Lower leg skin (tissue), 4 donors: ENCODE results near the gene CAPN1. TPM values are rescaled to one million over a fixed set of nuclear protein-coding genes. Genes with fewer than 3 reads are reported as not detected.

ENCODE experiments used
- DNase-seq, 2 donors: peaks; one replicate each; pipeline ENCODE4 v3.0.0-alpha.2; 2019; ENCODE audit warnings: low spot score in 2 of 2
- H3K4me3 ChIP-seq: fragments of 200-600 bp; sonication (generic); 2 replicates; pipeline ENCODE4 v1.5.1; 2017; ENCODE audit warnings: mild to moderate bottlenecking, low read depth; ENCODE audit not compliant: poor library complexity, severe bottlenecking
- POLR2A ChIP-seq, 2 donors: fragments of 450-650 bp; IDR thresholded peaks; one replicate each; pipeline ENCODE4 v1.6.1; 2016 to 2017; ENCODE audit warnings: antibody characterized with exemption in 2 of 2, mild to moderate bottlenecking in 1 of 2, moderate library complexity in 1 of 2
- WGBS, 2 donors: methylation state at CpG; one replicate each; pipeline ENCODE4 v1.1.5; 2018; 5-methylcytosine and 5-hydroxymethylcytosine counted together
- intact Hi-C: fragments of 100-400 bp; cut with DNase I; formaldehyde crosslinking; loops from one replicate; pipeline ENCODE4 v1.15.0; 2023; ENCODE audit warnings: low total_unique reads
- total RNA-seq, 4 donors: library from RNA; depleted of rRNA; stranded (reverse); fragments of >200 nt; gene quantifications; one replicate each; pipeline ENCODE4 v1.1.0, GENCODE V29; 2016
- TF ChIP-seq, protein P1 (sequence below), 3 donors: fragments of 450-650 bp; IDR thresholded peaks; one replicate each; pipeline ENCODE4 v1.5.1; 2016; ENCODE audit warnings: antibody characterized with exemption in 3 of 3, mild to moderate bottlenecking in 3 of 3, moderate library complexity in 2 of 3

The CAPN1 gene
- total RNA-seq: 100 to 1,000 TPM; 284 to 464 (median 363) TPM

DNA sequence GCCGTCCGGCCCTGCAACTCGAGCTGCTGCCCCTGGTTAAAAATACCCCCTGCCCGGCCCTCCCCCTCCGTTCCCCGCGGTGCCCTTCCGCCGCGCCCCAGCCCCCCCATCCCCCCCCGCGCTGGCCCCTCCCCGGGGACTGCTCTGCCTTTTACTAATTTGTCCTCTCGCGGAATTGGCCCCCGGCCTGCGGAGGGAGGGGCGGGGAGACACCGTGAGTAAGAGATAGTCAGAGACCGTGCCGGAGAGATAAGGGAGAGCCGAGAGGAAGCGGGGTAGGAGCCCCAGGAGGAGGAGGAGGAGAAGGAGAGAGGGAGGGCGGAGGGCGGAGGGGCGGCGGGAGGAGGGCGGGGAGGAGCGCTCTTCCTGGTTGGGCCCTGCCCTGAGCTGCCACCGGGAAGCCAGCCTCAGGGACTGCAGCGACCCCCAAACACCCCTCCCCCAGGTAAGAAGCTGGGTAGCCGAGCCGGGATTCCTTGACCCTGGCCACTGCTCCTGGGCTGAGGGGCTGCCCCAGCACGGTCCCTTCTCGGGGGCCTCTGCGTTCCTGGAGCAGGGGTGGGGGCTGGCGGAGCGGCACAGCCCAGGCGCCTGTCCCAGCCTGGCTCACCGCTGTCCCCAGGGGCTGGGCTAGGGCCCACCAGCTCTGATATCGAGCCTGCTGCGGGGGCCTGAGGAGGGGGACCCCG is at the start of gene CAPN1:
CAPN1 (plus strand) TSS at position 360 of the 689 bp plus-strand sequence. CDS start 774 bp downstream, outside the sequence.
- whole genome bisulfite sequencing, 2 donors: 1% methylated on average over 21 to 30 of the region's 43 CpGs
- DNase-seq: peak; percentile 85 to 96
- TF ChIP-seq POLR2A (IDR thresholded peaks at IDR 0.05): no peak
- TF ChIP-seq, protein P1, sequence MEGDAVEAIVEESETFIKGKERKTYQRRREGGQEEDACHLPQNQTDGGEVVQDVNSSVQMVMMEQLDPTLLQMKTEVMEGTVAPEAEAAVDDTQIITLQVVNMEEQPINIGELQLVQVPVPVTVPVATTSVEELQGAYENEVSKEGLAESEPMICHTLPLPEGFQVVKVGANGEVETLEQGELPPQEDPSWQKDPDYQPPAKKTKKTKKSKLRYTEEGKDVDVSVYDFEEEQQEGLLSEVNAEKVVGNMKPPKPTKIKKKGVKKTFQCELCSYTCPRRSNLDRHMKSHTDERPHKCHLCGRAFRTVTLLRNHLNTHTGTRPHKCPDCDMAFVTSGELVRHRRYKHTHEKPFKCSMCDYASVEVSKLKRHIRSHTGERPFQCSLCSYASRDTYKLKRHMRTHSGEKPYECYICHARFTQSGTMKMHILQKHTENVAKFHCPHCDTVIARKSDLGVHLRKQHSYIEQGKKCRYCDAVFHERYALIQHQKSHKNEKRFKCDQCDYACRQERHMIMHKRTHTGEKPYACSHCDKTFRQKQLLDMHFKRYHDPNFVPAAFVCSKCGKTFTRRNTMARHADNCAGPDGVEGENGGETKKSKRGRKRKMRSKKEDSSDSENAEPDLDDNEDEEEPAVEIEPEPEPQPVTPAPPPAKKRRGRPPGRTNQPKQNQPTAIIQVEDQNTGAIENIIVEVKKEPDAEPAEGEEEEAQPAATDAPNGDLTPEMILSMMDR (IDR thresholded peaks at IDR 0.05): no peak
- H3K4me3 ChIP-seq: peak within 1 kb of the TSS; percentile 88
- intact Hi-C loops: no loop called here

GRCh38 chr11:65132238-65132987 is 49.3 kb upstream of the CAPN1 start:
- WGBS, 2 donors: 71 to 75% methylated on average over 7 to 10 of the region's 10 CpGs
- DNase-seq: no peak

GRCh38 chr11:65132988-65133700 is 48.6 kb upstream of the CAPN1 start:
- no peak for DNase-seq
- 35 to 39% methylated on average over 17 to 18 of the region's 18 CpGs for WGBS, 2 donors
- TF ChIP-seq, protein P1 (IDR thresholded peaks at IDR 0.05): no peak
- TF ChIP-seq POLR2A (IDR thresholded peaks at IDR 0.05): no peak
- intact Hi-C loops: no loop called here
- peak overlapping the region; percentile 72 for H3K4me3 ChIP-seq

More at GRCh38 chr11:65132238-65132987, 49.3 kb upstream of the CAPN1 start:
- no peak overlapping the region for H3K4me3 ChIP-seq
- no peak for TF ChIP-seq POLR2A (IDR thresholded peaks at IDR 0.05)
- TF ChIP-seq, protein P1 (IDR thresholded peaks at IDR 0.05): no peak
- intact Hi-C loops: no loop called here

- TF ChIP-seq, protein P1 (IDR thresholded peaks at IDR 0.05): no peak
- no peak for TF ChIP-seq POLR2A (IDR thresholded peaks at IDR 0.05)
- no peak for DNase-seq
- intact Hi-C loops: no loop called here
- 1 to 3% methylated on average over 17 to 18 of the region's 20 CpGs for WGBS, 2 donors
- peak overlapping the region; percentile 72 for H3K4me3 ChIP-seq
Measured at GRCh38 chr11:65133724-65134123, 48.0 kb upstream of the CAPN1 start.

DNA sequence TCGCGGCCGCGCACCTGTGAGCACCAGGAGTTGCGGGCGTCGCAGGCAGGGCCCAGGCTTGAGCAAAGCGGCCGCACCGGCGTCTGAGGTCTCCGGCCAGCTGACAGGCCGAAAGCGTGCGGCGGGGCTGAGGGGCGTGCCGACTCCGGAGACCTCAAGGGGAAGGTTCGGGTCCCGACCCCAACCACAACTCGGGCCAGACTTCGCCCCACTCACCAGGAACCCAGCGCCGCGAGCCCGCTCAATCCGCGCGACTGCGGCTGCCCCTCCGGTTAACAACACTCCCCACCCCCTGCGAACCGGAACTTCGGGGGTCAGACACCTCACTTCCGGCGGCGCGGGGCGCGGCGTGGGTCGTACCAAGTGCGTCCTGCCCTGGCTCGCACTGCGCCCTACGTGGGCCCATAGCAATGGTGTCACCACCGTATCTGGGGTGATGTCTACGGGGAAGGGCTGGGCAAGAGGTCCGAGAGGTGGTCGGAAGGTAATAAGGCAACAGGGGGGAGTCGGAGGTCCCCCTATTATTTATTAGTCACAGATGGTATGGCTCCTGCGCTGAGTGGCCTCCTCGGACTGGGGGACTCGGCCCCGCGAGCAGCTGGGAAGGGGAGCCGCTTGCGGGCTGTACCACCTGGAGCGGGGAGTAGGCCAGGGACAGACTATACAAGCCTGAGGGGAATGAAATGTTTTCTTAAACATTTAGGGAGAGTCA is 47.3 kb upstream of the CAPN1 start, which contains the start of gene SYVN1:
SYVN1 (minus strand) TSS at position 280 of the 712 bp plus-strand sequence. CDS start 918 bp downstream, outside the sequence.
- WGBS, 2 donors: 0% methylated on average over 41 to 59 of the region's 60 CpGs
- peak within 1 kb of the TSS; percentile 72 for H3K4me3 ChIP-seq
- intact Hi-C loops: no loop called here
- peak; percentile 89 to 98 for DNase-seq
- peak in 1 of 2 donors; percentile 91 for TF ChIP-seq POLR2A (IDR thresholded peaks at IDR 0.05)
- TF ChIP-seq, protein P1 (IDR thresholded peaks at IDR 0.05): no peak
